Peyer's patch (tissue), 4 donors: ENCODE results near the gene FRMD4A.

Experiments
- CTCF ChIP-seq, 6 experiments: fragments of 450-650 bp in 4 of 6; fragments of 200-600 bp in 2 of 6; sonication (generic) in 1 of 6; IDR thresholded peaks; one replicate each; pipeline ENCODE4 v1.5.1; 2017 to 2019; ENCODE audit warnings: antibody characterized with exemption in 6 of 6, mild to moderate bottlenecking in 3 of 6, moderate library complexity in 1 of 6
- POLR2A ChIP-seq, 2 donors: fragments of 450-650 bp; IDR thresholded peaks; one replicate each; pipeline ENCODE4 v1.5.1; 2017; ENCODE audit warnings: antibody characterized with exemption in 2 of 2, mild to moderate bottlenecking in 2 of 2, moderate library complexity in 2 of 2

GRCh38 chr10:13984647-13985155 lies 346.0 kb downstream of the FRMD4A start:
- TF ChIP-seq CTCF (IDR thresholded peaks at IDR 0.05), result no peak
- TF ChIP-seq POLR2A (IDR thresholded peaks at IDR 0.05), result no peak
